Right lobe of liver (tissue), 6 donors: Measurements from ENCODE around the gene PRKAA1. TPM values are rescaled to one million over a fixed set of nuclear protein-coding genes. Genes with fewer than 3 reads are reported as not detected.

ENCODE experiments used
- ATAC-seq, 4 donors: fragments of 200-7000 bp; cut with Tn5 transposase; one replicate each; pipeline ENCODE4 v1.9.1; 2020; ENCODE audit warnings: mild to moderate bottlenecking in 4 of 4, moderate library complexity in 4 of 4
- DNase-seq, 3 donors: peaks; one replicate each; pipeline ENCODE4 v3.0.0-alpha.2; 2020
- H3K27ac ChIP-seq, 3 donors: fragments of 200-600 bp; one replicate each; pipeline ENCODE4 v1.8.0; 2022
- H3K27me3 ChIP-seq, 2 donors: fragments of 200-600 bp; one replicate each; pipeline ENCODE4 v1.8.0; 2022
- H3K36me3 ChIP-seq, 4 donors: fragments of 200-600 bp; sonication (generic) in 1 of 4; one replicate each; pipeline versions ENCODE4 v1.5.1 to v1.8.0; 2017 to 2022; ENCODE audit warnings: control low read depth in 1 of 4
- H3K4me1 ChIP-seq, 4 donors: fragments of 200-600 bp; sonication (generic) in 1 of 4; one replicate each; pipeline versions ENCODE4 v1.5.1 to v1.8.0; 2017 to 2022; ENCODE audit warnings: control low read depth in 1 of 4
- H3K4me3 ChIP-seq, 3 donors: fragments of 200-600 bp; one replicate each; pipeline ENCODE4 v1.8.0; 2022
- H3K9me3 ChIP-seq, 4 donors: fragments of 200-600 bp; sonication (generic) in 1 of 4; one replicate each; pipeline versions ENCODE4 v1.5.1 to v1.8.0; 2017 to 2022; ENCODE audit warnings: control low read depth in 1 of 4
- POLR2A ChIP-seq: fragments of 450-650 bp; IDR thresholded peaks from one replicate; pipeline ENCODE4 v1.6.1; 2017; ENCODE audit warnings: antibody characterized with exemption, mild to moderate bottlenecking
- WGBS: methylation state at CpG from one replicate; pipeline ENCODE4 v1.1.6; 2018; ENCODE audit warnings: low coverage, low lambda C conversion rate; ENCODE audit not compliant: insufficient coverage; ENCODE audit errors: missing lambda C conversion rate; 5-methylcytosine and 5-hydroxymethylcytosine counted together
- intact Hi-C, 2 donors: fragments of 100-400 bp; cut with DNase I; formaldehyde crosslinking; loops; one replicate each; pipeline versions ENCODE4 v1.11.2 to v1.14.1; 2022
- total RNA-seq, 6 experiments: library from RNA; depleted of rRNA in 2 of 6; stranded (reverse); fragments of >200 nt in 2 of 6; fragmentation: NEBNext Ultra II Directional in 3 of 6; extraction: Animal tissue kit (Norgen Biotek cat#: 25700) in 3 of 6; gene quantifications; one replicate each; pipeline versions ENCODE4 v1.1.0 to v1.2.4, GENCODE V29; 2016 to 2023
- TF ChIP-seq, protein P1 (sequence below), 4 donors: fragments of 200-600 bp in 3 of 4; fragments of 450-650 bp in 1 of 4; IDR thresholded peaks; one replicate each; pipeline versions ENCODE4 v1.5.1 to v1.8.0; 2016 to 2022; ENCODE audit warnings: antibody characterized with exemption in 4 of 4, mild to moderate bottlenecking in 2 of 4
- donor health status: DM: no; HTN: yes; CAD: no.
- donor health status: DM: no; HTN: no; CAD: no.
- donor health status: DM: no; HTN: no; CAD: no.
- donor health status: DM: no; HTN: yes; CAD: no.
- donor health status: DM: no; HTN: yes; CAD: no.

Gene PRKAA1
- total RNA-seq, 6 experiments from 2014 or later, result 36.7 to 82.4 (median 69.9) TPM

DNA sequence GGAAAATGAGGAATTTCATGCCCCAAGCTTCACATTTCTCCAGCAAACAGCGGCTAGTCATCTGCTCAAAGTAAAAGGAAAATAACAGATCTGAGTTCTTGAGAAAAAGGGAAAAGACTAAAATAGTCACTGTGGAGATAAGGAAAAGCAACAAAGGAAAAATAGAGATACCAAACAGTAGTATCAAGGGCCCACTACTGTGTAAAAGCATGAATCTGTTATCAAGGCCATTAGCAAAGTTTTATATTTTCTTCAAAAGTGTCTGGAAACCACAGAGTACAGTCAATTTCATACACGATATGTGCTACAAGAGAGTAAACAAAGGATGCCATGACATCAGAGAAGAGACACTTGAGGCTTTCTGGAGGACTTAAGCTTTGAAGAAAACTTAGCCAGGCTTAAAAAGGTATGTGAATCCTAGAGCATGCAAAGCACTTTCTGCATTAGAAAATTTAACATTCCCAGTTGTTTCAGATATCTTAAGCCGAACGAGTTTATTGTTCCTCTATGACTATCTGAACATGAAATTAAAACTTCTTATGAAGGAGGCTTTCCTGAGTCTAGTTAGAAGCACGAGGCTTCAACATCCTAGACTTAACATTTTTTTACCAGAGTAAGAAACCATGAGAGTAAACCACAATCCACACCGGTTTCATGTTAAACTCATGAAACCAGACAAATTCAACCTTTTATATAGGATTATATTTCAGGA, 43.6 kb downstream of the PRKAA1 start:
- Histone ChIP-seq H3K4me1 (peaks cover 0 to 8% (median 4%) of the 10 kb centered on the region in 4 donors), H3K27ac (peak overlapping the region; percentile 70 to 94 (median 89)), H3K36me3 (no peaks in the 10 kb centered on the region), H3K27me3 (no peaks in the 10 kb centered on the region), H3K9me3 (no peaks in the 10 kb centered on the region), H3K4me3 (peak overlapping the region; percentile 66 to 85 (median 85))
- DNase-seq (no peak), ATAC-seq (no peak)
- TF ChIP-seq POLR2A, result no peak
- TF ChIP-seq, protein P1, sequence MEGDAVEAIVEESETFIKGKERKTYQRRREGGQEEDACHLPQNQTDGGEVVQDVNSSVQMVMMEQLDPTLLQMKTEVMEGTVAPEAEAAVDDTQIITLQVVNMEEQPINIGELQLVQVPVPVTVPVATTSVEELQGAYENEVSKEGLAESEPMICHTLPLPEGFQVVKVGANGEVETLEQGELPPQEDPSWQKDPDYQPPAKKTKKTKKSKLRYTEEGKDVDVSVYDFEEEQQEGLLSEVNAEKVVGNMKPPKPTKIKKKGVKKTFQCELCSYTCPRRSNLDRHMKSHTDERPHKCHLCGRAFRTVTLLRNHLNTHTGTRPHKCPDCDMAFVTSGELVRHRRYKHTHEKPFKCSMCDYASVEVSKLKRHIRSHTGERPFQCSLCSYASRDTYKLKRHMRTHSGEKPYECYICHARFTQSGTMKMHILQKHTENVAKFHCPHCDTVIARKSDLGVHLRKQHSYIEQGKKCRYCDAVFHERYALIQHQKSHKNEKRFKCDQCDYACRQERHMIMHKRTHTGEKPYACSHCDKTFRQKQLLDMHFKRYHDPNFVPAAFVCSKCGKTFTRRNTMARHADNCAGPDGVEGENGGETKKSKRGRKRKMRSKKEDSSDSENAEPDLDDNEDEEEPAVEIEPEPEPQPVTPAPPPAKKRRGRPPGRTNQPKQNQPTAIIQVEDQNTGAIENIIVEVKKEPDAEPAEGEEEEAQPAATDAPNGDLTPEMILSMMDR (IDR thresholded peaks at IDR 0.05), result no peak
- intact Hi-C loops, result loop anchor here in 1 of 2 donors (5.0 kb wide), 1 partner anchor 78 kb away; no protein-coding TSS in a partner anchor
- 13% methylated on average over 6 of the region's 6 CpGs for WGBS

DNA sequence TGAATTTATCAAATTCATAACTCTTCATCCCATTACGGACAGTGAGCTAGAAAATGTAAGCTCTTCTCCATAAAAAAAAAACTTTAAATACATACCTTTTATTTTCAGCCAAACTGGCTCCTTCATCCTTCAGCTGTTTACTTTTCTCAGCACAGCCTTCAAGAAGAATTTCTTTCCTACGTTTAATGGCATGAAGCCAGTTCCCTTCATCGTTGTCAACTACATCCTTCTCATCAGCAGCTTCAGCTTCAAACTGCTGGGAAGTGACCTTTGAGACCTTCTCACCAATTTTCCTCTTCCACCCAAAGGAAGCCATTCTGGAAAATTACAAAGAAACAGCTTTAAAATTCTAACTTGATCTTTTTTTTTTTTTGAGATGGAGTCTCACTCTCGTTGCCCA, 51.5 kb downstream of the PRKAA1 start:
- no peaks in the 10 kb centered on the region for H3K36me3 ChIP-seq
- no peak overlapping the region for H3K27ac ChIP-seq
- no peaks in the 10 kb centered on the region for H3K9me3 ChIP-seq
- H3K27me3 ChIP-seq, result no peaks in the 10 kb centered on the region
- ATAC-seq (no peak), DNase-seq (no peak)
- no peak overlapping the region for H3K4me3 ChIP-seq
- no peaks in the 10 kb centered on the region for H3K4me1 ChIP-seq
- TF ChIP-seq, protein P1 (IDR thresholded peaks at IDR 0.05), result no peak
- 40% methylated on average over 4 of the region's 4 CpGs for WGBS
- intact Hi-C loops, result no loop called here

DNA sequence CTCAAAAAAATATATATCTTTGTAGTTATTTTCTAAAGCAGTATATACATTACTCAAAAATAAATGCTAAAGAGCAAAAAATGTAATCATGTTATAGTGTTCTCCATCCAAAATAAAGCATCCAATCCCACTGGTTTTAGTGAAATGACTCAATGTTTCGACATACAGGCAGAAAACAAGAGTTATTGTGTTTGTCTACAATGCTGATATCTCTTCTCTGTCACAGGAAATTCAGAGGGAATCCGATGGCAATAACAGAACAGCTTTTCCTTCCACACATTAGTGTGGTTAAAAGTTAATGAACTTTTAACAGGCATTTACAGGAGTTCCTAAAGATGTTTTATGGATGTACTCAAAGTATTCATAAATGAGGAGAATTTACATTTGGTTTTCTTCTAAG, 54.4 kb downstream of the PRKAA1 start:
- intact Hi-C loops, result no loop called here
- no peak for DNase-seq

DNA sequence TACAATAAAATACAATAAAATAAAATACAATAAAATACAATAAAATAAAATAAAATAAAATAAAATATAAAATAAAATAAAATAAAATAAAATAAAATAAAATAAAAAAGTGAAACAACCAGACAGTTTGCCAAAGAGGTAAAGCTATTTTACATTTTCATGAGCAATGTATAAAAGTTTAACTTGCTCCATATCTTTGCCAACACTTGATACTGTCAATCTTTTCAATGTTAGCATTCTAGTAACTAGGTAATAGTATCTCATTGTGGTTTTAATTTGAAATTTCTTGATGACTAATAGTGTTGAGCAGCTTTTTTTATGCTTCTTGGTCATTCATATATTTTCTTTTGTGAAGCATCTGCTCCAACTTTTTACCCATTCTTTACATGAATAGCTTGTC, 59.7 kb downstream of the PRKAA1 start:
- H3K36me3 ChIP-seq, result peaks cover 0 to 6% (median 4%) of the 10 kb centered on the region in 4 donors
- no peak for ATAC-seq
- intact Hi-C loops, result no loop called here

More for the DNA sequence above, 54.4 kb downstream of the PRKAA1 start:
- Histone ChIP-seq H3K4me1 (no peaks in the 10 kb centered on the region), H3K27me3 (no peaks in the 10 kb centered on the region), H3K36me3 (peaks cover 0 to 6% (median 4%) of the 10 kb centered on the region in 4 donors), H3K9me3 (no peaks in the 10 kb centered on the region), H3K27ac (no peak overlapping the region), H3K4me3 (no peak overlapping the region)
- ATAC-seq, result no peak
- TF ChIP-seq, protein P1 (IDR thresholded peaks at IDR 0.05), result no peak
- TF ChIP-seq POLR2A, result no peak
- whole genome bisulfite sequencing, result 67% methylated on average over 2 of the region's 2 CpGs

More for the DNA sequence above, 59.7 kb downstream of the PRKAA1 start:
- no peak overlapping the region for H3K27ac ChIP-seq
- H3K4me3 ChIP-seq, result no peak overlapping the region
- DNase-seq, result no peak
- H3K9me3 ChIP-seq, result no peaks in the 10 kb centered on the region
- H3K27me3 ChIP-seq, result no peaks in the 10 kb centered on the region
- H3K4me1 ChIP-seq, result peaks cover 0 to 26% (median 11%) of the 10 kb centered on the region in 4 donors
- TF ChIP-seq POLR2A, result no peak
- TF ChIP-seq, protein P1 (IDR thresholded peaks at IDR 0.05), result no peak
